ENCODE results near the gene DNAJC18. TPM values are rescaled to one million over a fixed set of nuclear protein-coding genes. Genes with fewer than 3 reads are reported as not detected.
"Not testable (repeated sequence)": the region's sequence is repeated elsewhere in the genome, so short reads cannot be mapped to it uniquely, and the experiment has no call there.

The DNAJC18 gene
- total RNA-seq = 1 to 10 TPM; 3.8 to 5.5 TPM
- 1 to 10 TPM; 2.8 to 9.1 (median 5.1) TPM for polyA plus RNA-seq
- total RNA-seq = 10.1 to 14.3 (median 12.1) reads per million in 6 experiments

- DNase-seq (peak; percentile 81 to 93 (median 86)), ATAC-seq (peak; percentile 93)
- Mint-ChIP-seq H3K4me3 (peak within 1 kb of the TSS; percentile 93 to 100 (median 98)), H3K27me3 (peaks cover 0 to 2% (median 0%) of the 10 kb centered on the region in 5 donors), H3K4me1 (peaks cover 21 to 38% (median 34%) of the 10 kb centered on the region in 4 donors), H3K9me3 (no peaks in the 10 kb centered on the region), H3K27ac (peak within 1 kb of the TSS; percentile 97 to 100 (median 99)), H3K36me3 (peaks cover 0 to 13% (median 0%) of the 10 kb centered on the region in 3 donors)
- POLR2A ChIA-PET = interaction anchor here (0.6 to 3.8 kb wide), 19 partner anchors 8 to 128 kb away, joined by 3 to 30 read pairs (median 4); partner anchors contain the start of genes ECSCR, PAIP2, SMIM33 and SPATA24
Observed at GRCh38 chr5:139439013-139439903, at the start of gene DNAJC18. TSS of gene DNAJC18 (minus strand) at chr5:139439525. CDS start at chr5:139439445, 80 bp downstream.

GRCh38 chr5:139488260-139488659 is 48.9 kb upstream of the DNAJC18 start:
- POLR2A ChIA-PET = interaction anchor here (0.6 kb wide), 1 partner anchor 9 kb away, joined by 3 read pairs; no protein-coding TSS in a partner anchor
- peak overlapping the region in 5 of 10 donors; percentile 28 to 69 (median 44) for H3K27ac Mint-ChIP-seq
- ATAC-seq = no peak

DNA sequence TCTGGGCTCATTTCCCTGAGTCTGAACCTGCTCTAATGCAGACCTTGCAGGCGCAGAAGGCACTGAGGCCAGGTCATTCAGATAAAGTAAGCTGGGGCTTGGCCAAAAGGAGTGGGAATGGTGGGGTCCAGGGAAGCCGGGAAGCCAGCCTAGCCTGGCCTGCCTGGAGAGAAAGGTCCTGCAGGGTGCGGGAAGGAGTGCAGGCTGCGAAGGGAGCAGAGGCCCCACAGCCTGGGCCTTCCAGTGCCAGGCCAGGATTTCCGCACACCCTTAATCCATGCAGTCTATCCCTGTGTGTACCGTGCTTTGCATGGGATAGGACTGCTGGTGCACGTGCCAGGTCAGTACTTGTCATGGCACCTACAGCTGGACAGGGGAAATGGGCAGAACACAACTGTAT is 46.9 kb upstream of the DNAJC18 start:
- ATAC-seq (no peak), DNase-seq (no peak)
- H3K27ac Mint-ChIP-seq = peak overlapping the region in 4 of 10 donors; percentile 15 to 40 (median 32)
- no peaks in the 10 kb centered on the region for H3K27me3 Mint-ChIP-seq
- peaks cover 7 to 29% (median 22%) of the 10 kb centered on the region in 4 donors for H3K4me1 Mint-ChIP-seq
- no peaks in the 10 kb centered on the region for H3K9me3 Mint-ChIP-seq
- H3K4me3 Mint-ChIP-seq = no peak overlapping the region
- POLR2A ChIA-PET = no interaction called here
- H3K36me3 Mint-ChIP-seq = no peaks in the 10 kb centered on the region

More at GRCh38 chr5:139488260-139488659, 48.9 kb upstream of the DNAJC18 start:
- Mint-ChIP-seq H3K27me3 (no peaks in the 10 kb centered on the region), H3K9me3 (no peaks in the 10 kb centered on the region), H3K4me1 (peaks cover 5 to 24% (median 19%) of the 10 kb centered on the region in 4 donors), H3K36me3 (no peaks in the 10 kb centered on the region), H3K4me3 (no peak overlapping the region)
- DNase-seq = no peak

DNA sequence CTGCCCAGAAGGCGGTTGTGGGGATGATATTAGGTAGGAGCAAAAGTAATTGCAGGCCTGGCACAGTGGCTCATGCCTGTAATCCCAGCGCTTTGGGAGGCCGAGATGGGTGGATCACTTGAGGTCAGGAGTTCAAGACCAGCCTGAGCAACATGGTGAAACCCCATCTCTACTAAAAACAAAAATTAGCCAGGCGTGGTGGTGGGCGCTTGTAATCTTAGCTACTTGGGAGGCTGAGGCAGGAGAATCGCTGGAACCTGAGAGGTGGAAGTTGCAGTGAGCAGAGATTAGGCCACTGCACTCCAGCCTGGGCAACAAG is 43.5 kb upstream of the DNAJC18 start:
- peak overlapping the region; percentile 85 to 93 (median 89) for H3K4me3 Mint-ChIP-seq
- DNase-seq, ATAC-seq, H3K9me3 Mint-ChIP-seq, H3K27me3 Mint-ChIP-seq: not testable (repeated sequence)
- peak overlapping the region; percentile 79 to 97 (median 95) for H3K27ac Mint-ChIP-seq
- H3K36me3 Mint-ChIP-seq = peaks cover 0 to 26% (median 8%) of the 10 kb centered on the region in 3 donors
- H3K4me1 Mint-ChIP-seq = peaks cover 18 to 47% (median 39%) of the 10 kb centered on the region in 4 donors
- POLR2A ChIA-PET = interaction anchor here (0.7 to 4.2 kb wide), 15 partner anchors 10 to 228 kb away, joined by 3 to 50 read pairs (median 5); partner anchors contain the start of genes DNAJC18, PAIP2, SMIM33 and SPATA24

DNA sequence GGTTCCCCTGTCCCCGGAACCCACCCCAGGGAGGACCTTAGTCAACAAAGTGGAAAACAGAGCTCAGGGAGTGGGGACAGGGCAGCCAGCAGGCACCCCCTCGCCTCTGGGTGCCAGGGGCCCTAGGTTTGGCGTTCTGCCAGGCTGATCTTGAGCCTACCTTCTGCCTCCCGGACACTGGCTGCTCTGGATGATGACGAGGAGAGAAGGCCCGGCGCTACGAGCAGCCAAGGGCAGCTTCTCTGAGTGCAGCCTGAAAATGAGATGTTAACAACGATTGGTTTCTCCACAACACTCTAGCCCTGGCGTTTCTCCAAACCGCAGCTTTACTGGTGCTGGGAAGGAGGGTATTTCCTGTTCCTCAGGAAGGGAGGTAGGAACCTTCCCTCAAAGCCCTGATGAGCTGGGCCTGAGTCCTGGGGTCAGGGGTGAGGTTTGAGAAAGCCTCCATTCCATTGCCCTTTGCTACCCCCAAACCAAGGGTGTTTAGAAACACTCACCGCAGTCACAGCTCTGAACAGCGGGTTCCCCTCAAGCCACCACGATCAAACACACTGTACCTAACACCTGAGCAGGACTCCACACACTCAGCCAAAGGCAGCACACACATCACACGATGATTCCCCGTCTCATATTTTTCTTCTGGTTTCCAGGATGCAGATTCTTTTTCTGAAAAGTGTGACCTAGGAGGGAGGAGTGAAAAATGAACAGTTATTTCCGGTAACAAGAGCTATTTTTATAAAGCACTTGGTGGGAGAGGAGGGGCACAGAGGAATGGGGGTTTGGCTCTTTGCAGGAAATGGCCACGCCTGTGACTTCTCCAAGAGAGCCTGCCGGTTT is 42.9 kb upstream of the DNAJC18 start, which contains the start of gene STING1:
Gene STING1 (minus strand): TSS at position 709 of the 840 bp plus-strand sequence. CDS start 1,054 bp downstream, outside the sequence.
- Mint-ChIP-seq H3K27me3 (no peaks in the 10 kb centered on the region), H3K36me3 (peaks cover 0 to 31% (median 8%) of the 10 kb centered on the region in 3 donors), H3K4me3 (peak within 1 kb of the TSS; percentile 85 to 93 (median 89)), H3K9me3 (no peaks in the 10 kb centered on the region), H3K4me1 (peaks cover 18 to 49% (median 42%) of the 10 kb centered on the region in 4 donors), H3K27ac (peak within 1 kb of the TSS; percentile 79 to 97 (median 95))
- POLR2A ChIA-PET = interaction anchor here (0.6 to 4.2 kb wide), 21 partner anchors 10 to 229 kb away, joined by 3 to 50 read pairs (median 4); partner anchors contain the start of genes DNAJC18, MATR3, PAIP2 and SMIM33
- ATAC-seq = peak; percentile 90 to 92
- peak; percentile 37 to 82 (median 64) for DNase-seq

DNA sequence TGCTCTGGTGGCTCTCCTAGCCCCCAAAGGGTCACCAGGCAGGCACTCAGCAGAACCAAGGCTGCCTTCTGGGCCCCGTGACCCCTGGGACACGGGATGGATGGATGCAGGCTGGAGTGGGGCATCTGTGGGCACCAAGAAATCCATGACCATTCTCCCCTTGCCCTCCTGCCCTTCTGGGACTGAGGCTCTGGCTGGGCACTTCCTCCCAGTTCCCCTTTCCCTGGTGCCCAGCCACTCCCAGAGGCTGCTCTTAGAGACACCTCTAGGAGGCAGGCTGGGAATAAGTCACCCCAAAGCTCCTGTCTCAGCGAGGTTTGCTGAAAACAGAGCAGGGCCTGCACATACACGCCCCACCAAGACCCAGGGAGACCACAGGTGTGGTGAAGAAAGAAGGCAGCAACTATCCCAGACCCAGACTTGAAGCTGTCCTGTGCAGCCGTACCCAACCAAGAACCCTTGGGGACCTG is 42.3 kb upstream of the DNAJC18 start:
- ATAC-seq (peak in 1 of 2 donors; percentile 13), DNase-seq (no peak)
- Mint-ChIP-seq H3K4me3 (peak overlapping the region; percentile 85 to 93 (median 89)), H3K36me3 (peaks cover 0 to 38% (median 8%) of the 10 kb centered on the region in 3 donors), H3K4me1 (peaks cover 19 to 49% (median 44%) of the 10 kb centered on the region in 4 donors), H3K27me3 (no peaks in the 10 kb centered on the region), H3K27ac (peak overlapping the region; percentile 79 to 97 (median 95)), H3K9me3 (no peaks in the 10 kb centered on the region)
- POLR2A ChIA-PET = interaction anchor here (0.6 to 4.2 kb wide), 16 partner anchors 9 to 188 kb away, joined by 3 to 50 read pairs (median 6); partner anchors contain the start of genes DNAJC18, MATR3, SMIM33 and SPATA24

DNA sequence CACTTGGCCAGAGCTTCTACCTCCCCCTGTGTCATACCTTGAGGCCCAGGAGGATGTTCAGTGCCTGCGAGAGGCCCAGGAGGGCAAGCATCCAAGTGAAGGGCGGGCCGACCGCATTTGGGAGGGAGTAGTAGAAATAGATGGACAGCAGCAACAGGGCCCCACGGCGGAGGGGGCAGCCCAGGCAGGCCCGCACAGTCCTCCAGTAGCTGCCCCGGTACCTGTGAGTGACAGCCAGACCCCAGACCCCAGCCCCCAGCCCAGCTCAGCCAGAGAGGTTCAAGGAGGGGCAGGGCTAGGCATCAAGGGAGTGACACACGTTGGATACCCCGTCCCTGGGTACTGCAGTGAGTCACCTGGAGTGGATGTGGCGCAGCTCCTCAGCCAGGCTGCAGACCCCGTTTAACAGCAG is 41.8 kb upstream of the DNAJC18 start:
- H3K4me1 Mint-ChIP-seq = peaks cover 19 to 53% (median 48%) of the 10 kb centered on the region in 4 donors
- no peaks in the 10 kb centered on the region for H3K9me3 Mint-ChIP-seq
- ATAC-seq (no peak), DNase-seq (no peak)
- H3K4me3 Mint-ChIP-seq = peak overlapping the region; percentile 85 to 93 (median 89)
- POLR2A ChIA-PET = interaction anchor here (0.6 to 4.2 kb wide), 10 partner anchors 9 to 187 kb away, joined by 3 to 50 read pairs (median 12); partner anchors contain the start of genes DNAJC18, MATR3, SMIM33 and UBE2D2
- peaks cover 0 to 42% (median 9%) of the 10 kb centered on the region in 3 donors for H3K36me3 Mint-ChIP-seq
- H3K27me3 Mint-ChIP-seq = no peaks in the 10 kb centered on the region
- H3K27ac Mint-ChIP-seq = peak overlapping the region; percentile 79 to 97 (median 95)

DNA sequence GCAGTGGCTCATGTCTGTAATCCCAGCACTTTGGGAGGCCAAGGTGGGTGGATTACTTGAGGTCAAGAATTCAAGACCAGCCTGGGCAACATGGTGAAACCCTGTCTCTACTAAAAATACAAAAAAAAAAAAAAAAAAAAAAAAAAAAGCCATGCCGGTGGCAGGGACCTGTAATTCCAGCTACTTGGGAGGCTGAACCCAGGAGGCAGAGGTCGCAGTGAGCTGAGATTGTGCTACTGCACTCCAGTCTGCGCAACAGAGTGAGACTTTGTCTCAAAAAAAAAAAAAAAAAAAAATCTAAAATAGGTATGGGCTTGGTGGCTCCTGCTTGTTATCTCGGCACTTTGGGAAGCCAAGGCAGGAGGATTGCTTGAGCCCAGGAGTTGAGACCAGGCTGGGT is 40.4 kb upstream of the DNAJC18 start:
- not testable (repeated sequence) for H3K27me3 Mint-ChIP-seq, H3K4me3 Mint-ChIP-seq, H3K9me3 Mint-ChIP-seq, H3K27ac Mint-ChIP-seq, DNase-seq, ATAC-seq
- POLR2A ChIA-PET = interaction anchor here (0.7 to 1.2 kb wide), 2 partner anchors 8 to 21 kb away, joined by 3 read pairs; no protein-coding TSS in a partner anchor
- Mint-ChIP-seq H3K36me3 (peaks cover 0 to 54% (median 12%) of the 10 kb centered on the region in 3 donors), H3K4me1 (peaks cover 26 to 64% (median 62%) of the 10 kb centered on the region in 4 donors)

- H3K9me3 Mint-ChIP-seq, ATAC-seq, H3K27me3 Mint-ChIP-seq: not testable (repeated sequence)
- Mint-ChIP-seq H3K27ac (peak overlapping the region in 9 of 10 donors; percentile 36 to 89 (median 81)), H3K36me3 (peaks cover 0 to 54% (median 12%) of the 10 kb centered on the region in 3 donors), H3K4me3 (peak overlapping the region in 8 of 10 donors; percentile 14 to 59 (median 28)), H3K4me1 (peaks cover 26 to 72% (median 70%) of the 10 kb centered on the region in 4 donors)
- POLR2A ChIA-PET = interaction anchor here (0.7 to 1.2 kb wide), 2 partner anchors 9 to 20 kb away, joined by 3 read pairs; no protein-coding TSS in a partner anchor
- DNase-seq = peak in 1 of 10 donors; percentile 7
Observed at GRCh38 chr5:139478657-139479423, 39.5 kb upstream of the DNAJC18 start.

DNA sequence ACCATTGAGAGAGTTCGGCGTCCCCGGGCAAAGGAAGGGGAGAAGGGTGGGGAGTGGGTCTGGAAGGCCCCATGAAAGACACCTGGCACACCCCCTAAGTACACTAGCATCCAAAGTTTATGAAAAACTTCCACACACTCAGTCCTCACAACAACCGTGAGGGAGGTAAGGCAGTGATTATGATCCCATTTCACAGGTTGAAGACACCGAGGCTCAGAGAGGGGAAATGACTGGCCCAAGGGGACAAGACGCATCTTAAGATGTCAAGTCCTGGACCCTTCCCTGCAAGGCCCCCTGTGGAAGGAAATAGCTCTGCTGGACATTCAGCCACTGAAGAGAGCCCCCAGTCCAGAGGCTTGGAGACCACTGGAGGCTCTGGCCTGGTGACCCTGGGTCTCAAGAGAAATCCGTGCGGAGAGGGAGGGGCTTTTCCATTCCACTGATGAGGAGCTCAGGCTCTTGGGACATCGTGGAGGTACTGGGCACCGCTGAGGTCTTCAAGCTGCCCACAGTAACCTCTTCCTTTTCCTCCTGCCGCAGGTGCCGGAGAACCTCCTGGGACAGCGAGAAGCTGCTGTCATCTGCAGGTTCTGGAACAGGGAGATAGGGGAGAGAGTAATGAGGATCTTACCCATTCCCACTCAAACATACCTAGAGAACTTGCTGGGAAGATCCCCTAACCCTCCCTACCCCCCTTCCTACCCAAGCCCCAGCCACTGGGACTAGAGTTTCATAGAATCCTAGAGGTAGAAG is 36.7 kb upstream of the DNAJC18 start:
- peak in 1 of 2 donors; percentile 4 for ATAC-seq
- Mint-ChIP-seq H3K9me3 (no peaks in the 10 kb centered on the region), H3K27me3 (no peaks in the 10 kb centered on the region), H3K36me3 (peaks cover 0 to 56% (median 12%) of the 10 kb centered on the region in 3 donors), H3K27ac (peak overlapping the region in 9 of 10 donors; percentile 69 to 97 (median 88)), H3K4me3 (peak overlapping the region in 7 of 10 donors; percentile 54 to 79 (median 74)), H3K4me1 (peaks cover 33 to 89% (median 81%) of the 10 kb centered on the region in 4 donors)
- peak in 1 of 10 donors; percentile 51 for DNase-seq
- POLR2A ChIA-PET = interaction anchor here (0.6 to 1.4 kb wide), 4 partner anchors 11 to 44 kb away, joined by 3 to 7 read pairs (median 4); partner anchors contain the start of gene DNAJC18

Measured in naive thymus-derived CD8-positive, alpha-beta T cell (primary cell).